GM23338 (cell line): ENCODE results near the gene RBFOX1. TPM values are rescaled to one million over a fixed set of nuclear protein-coding genes. Genes with fewer than 3 reads are reported as not detected.

Experiments used
- ATAC-seq: fragments of 200-7000 bp; cut with Tn5 transposase; 3 replicates; pipeline ENCODE4 v1.9.1; 2020
- DNase-seq: peaks from one replicate; pipeline ENCODE4 v3.0.0-alpha.2; 2015; ENCODE audit warnings: low spot score
- H2AFZ ChIP-seq: fragments of 200-600 bp; sonication (generic); 2 replicates; pipeline ENCODE4 v1.8.0; 2016; ENCODE audit warnings: antibody characterized with exemption, mild to moderate bottlenecking, moderate library complexity
- H3F3A ChIP-seq: fragments of 200-600 bp; sonication (generic); replicated peaks from 2 replicates; pipeline ENCODE4 v1.8.0; 2017; ENCODE audit warnings: antibody characterized with exemption, mixed run types, low read depth
- H3K27ac ChIP-seq: fragments of 200-600 bp; sonication (generic); 2 replicates; pipeline ENCODE4 v1.6.1; 2016; ENCODE audit warnings: low read depth
- H3K27me3 ChIP-seq: fragments of 200-600 bp; sonication (generic); 2 replicates; pipeline ENCODE4 v1.8.0; 2016; ENCODE audit warnings: mild to moderate bottlenecking, mixed run types, moderate library complexity; ENCODE audit not compliant: insufficient read depth
- H3K36me3 ChIP-seq: fragments of 200-600 bp; sonication (generic); 2 replicates; pipeline ENCODE4 v1.8.0; 2016; ENCODE audit warnings: mild to moderate bottlenecking; ENCODE audit not compliant: insufficient read depth
- H3K4me1 ChIP-seq: fragments of 200-600 bp; sonication (generic); 2 replicates; pipeline ENCODE4 v1.8.0; 2016; ENCODE audit warnings: mild to moderate bottlenecking, moderate library complexity; ENCODE audit not compliant: insufficient read depth
- H3K4me2 ChIP-seq: fragments of 200-600 bp; sonication (generic); 2 replicates; pipeline ENCODE4 v1.7.1; 2017; ENCODE audit warnings: mixed run types
- H3K4me3 ChIP-seq: fragments of 200-600 bp; sonication (generic); 2 replicates; pipeline ENCODE4 v1.6.1; 2016; ENCODE audit warnings: mixed run types
- H3K79me2 ChIP-seq: fragments of 200-600 bp; sonication (generic); replicated peaks from 2 replicates; pipeline ENCODE4 v1.8.0; 2017; ENCODE audit warnings: mild to moderate bottlenecking; ENCODE audit not compliant: insufficient read depth
- H3K9me2 ChIP-seq: fragments of 200-600 bp; sonication (generic); 2 replicates; pipeline ENCODE4 v1.8.0; 2017; ENCODE audit not compliant: insufficient read depth
- H4K20me1 ChIP-seq: fragments of 200-600 bp; sonication (generic); replicated peaks from 2 replicates; pipeline ENCODE4 v1.8.0; 2017; ENCODE audit warnings: mild to moderate bottlenecking; ENCODE audit not compliant: insufficient read depth
- H3K27ac Mint-ChIP-seq: 2 replicates; pipeline ENCODE4 v1.8.0; 2020; ENCODE audit warnings: inconsistent platforms, mild to moderate bottlenecking, moderate library complexity, mixed read lengths
- H3K27me3 Mint-ChIP-seq: 3 replicates; pipeline ENCODE4 v1.8.0; 2022; ENCODE audit warnings: low read depth, mild to moderate bottlenecking, moderate library complexity, mixed read lengths, inconsistent platforms; ENCODE audit not compliant: insufficient read depth, poor library complexity
- H3K36me3 Mint-ChIP-seq: 3 replicates; pipeline ENCODE4 v1.8.0; 2021; ENCODE audit warnings: low read depth, mild to moderate bottlenecking, inconsistent platforms, moderate library complexity, mixed read lengths
- H3K4me1 Mint-ChIP-seq: 3 replicates; pipeline ENCODE4 v1.8.0; 2020; ENCODE audit warnings: mild to moderate bottlenecking, inconsistent platforms, mixed read lengths
- H3K4me3 Mint-ChIP-seq: 3 replicates; pipeline ENCODE4 v1.8.0; 2021; ENCODE audit warnings: moderate library complexity, mild to moderate bottlenecking, inconsistent platforms, mixed read lengths
- H3K9me3 Mint-ChIP-seq: 3 replicates; pipeline ENCODE4 v1.8.0; 2020; ENCODE audit warnings: moderate library complexity, mild to moderate bottlenecking, inconsistent platforms, mixed read lengths
- CTCF ChIP-seq, 2 experiments: fragments of 200-600 bp in 1 of 2; sonication (generic) in 1 of 2; conservative IDR thresholded peaks; 2 replicates each; pipeline versions ENCODE4 v1.5.1 to v1.6.1; 2016 to 2017; ENCODE audit warnings: antibody characterized with exemption in 2 of 2, low read depth in 2 of 2, mild to moderate bottlenecking in 2 of 2, moderate library complexity in 1 of 2
- ETS1 ChIP-seq: IDR thresholded peaks from 2 replicates; pipeline ENCODE4 v1.6.1; 2016; ENCODE audit warnings: antibody characterized with exemption
- EZH2 ChIP-seq: fragments of 200-600 bp; sonication (generic); IDR thresholded peaks from one replicate; pipeline ENCODE4 v1.8.0; 2017; ENCODE audit warnings: antibody characterized with exemption, mild to moderate bottlenecking, low read depth; ENCODE audit not compliant: unreplicated experiment
- EZH2phosphoT487 ChIP-seq: fragments of 200-600 bp; sonication (generic); IDR thresholded peaks from one replicate; pipeline ENCODE4 v1.8.1; 2018; ENCODE audit warnings: antibody characterized with exemption; ENCODE audit not compliant: unreplicated experiment
- NANOG ChIP-seq: IDR thresholded peaks from 2 replicates; pipeline ENCODE4 v1.6.1; 2016; ENCODE audit warnings: antibody characterized with exemption, borderline replicate concordance
- POLR2AphosphoS5 ChIP-seq: IDR thresholded peaks from 2 replicates; pipeline ENCODE4 v1.6.1; 2016; ENCODE audit warnings: antibody characterized with exemption, low read depth
- REST ChIP-seq: IDR thresholded peaks from one replicate; pipeline ENCODE4 v1.6.1; 2018; ENCODE audit warnings: antibody characterized with exemption; ENCODE audit not compliant: unreplicated experiment
- STAT1 ChIP-seq: IDR thresholded peaks from one replicate; pipeline ENCODE4 v1.6.1; 2016; ENCODE audit warnings: antibody characterized with exemption; ENCODE audit not compliant: unreplicated experiment
- ZNF114 ChIP-seq: fragments of 250-450 bp; sonication (Bioruptor Pico); IDR thresholded peaks from 2 replicates; pipeline ENCODE4 v1.5.0; 2020; ENCODE audit warnings: mild to moderate bottlenecking, moderate library complexity
- ZNF462 ChIP-seq: fragments of 250-450 bp; sonication (Bioruptor Pico); IDR thresholded peaks from 2 replicates; pipeline ENCODE4 v1.5.0; 2020; ENCODE audit warnings: mild to moderate bottlenecking, moderate library complexity
- polyA plus RNA-seq: library from polyadenylated mRNA; unstranded; fragments of >200 nt; fragmentation: Nextera tagmentation; extraction: Ambion mirVana; gene quantifications from 2 replicates; pipeline ENCODE4 v1.2.1, GENCODE V29; 2016
- total RNA-seq: library from RNA; depleted of rRNA; stranded (reverse); fragments of >200 nt; shearing (Covaris generic); gene quantifications from 2 replicates; pipeline ENCODE4 v1.2.3, GENCODE V29; 2014

Gene RBFOX1
- total and polyA plus RNA-seq, 2 experiments from 2014 or later = 2.5 to 3.6 TPM

- TF ChIP-seq ZNF462 (CRISPR knock-in tag) = no peak
- no peak for TF ChIP-seq CTCF (conservative IDR thresholded peaks at IDR 0.05; ENCODE audit: low read depth in 2 of 2)
- TF ChIP-seq POLR2AphosphoS5 = no peak
- TF ChIP-seq NANOG = no peak
- TF ChIP-seq EZH2 = no peak
Observed at GRCh38 chr16:7452090-7452489, 119.4 kb downstream of the RBFOX1 start (continued).

- peaks cover 4% of the 10 kb centered on the region; the same call in 2 of the 3 replicates for H3K9me3 Mint-ChIP-seq
- no peaks in the 10 kb centered on the region for H3K79me2 ChIP-seq
- no peak for TF ChIP-seq ZNF114
- no peak for TF ChIP-seq REST
- no peak for TF ChIP-seq POLR2AphosphoS5
- no peak for TF ChIP-seq NANOG
- no peak for TF ChIP-seq ETS1
- TF ChIP-seq EZH2phosphoT487 = no peak
- no peak for TF ChIP-seq CTCF (conservative IDR thresholded peaks at IDR 0.05; ENCODE audit: low read depth in 2 of 2)
- TF ChIP-seq STAT1 = no peak
Observed at GRCh38 chr16:7456211-7456610, 123.6 kb downstream of the RBFOX1 start.

More at GRCh38 chr16:7456211-7456610, 123.6 kb downstream of the RBFOX1 start:
- Histone ChIP-seq H2AFZ (no peak overlapping the region), H3K36me3 (no peaks in the 10 kb centered on the region), H3K9me2 (no peaks in the 10 kb centered on the region), H3K4me1 (no peaks in the 10 kb centered on the region), H3K4me3 (no peak overlapping the region), H3K4me2 (no peak overlapping the region), H3F3A (no peaks in the 10 kb centered on the region), H4K20me1 (no peaks in the 10 kb centered on the region), H3K27me3 (no peaks in the 10 kb centered on the region), H3K27ac (no peak overlapping the region)
- Mint-ChIP-seq H3K4me3 (no peak overlapping the region), H3K4me1 (peaks cover 14% of the 10 kb centered on the region), H3K27me3 (no peaks in the 10 kb centered on the region), H3K36me3 (no peaks in the 10 kb centered on the region), H3K27ac (no peak overlapping the region)
- DNase-seq (no peak), ATAC-seq (no peak)
